Measurements from ENCODE around the gene RBP5. TPM values are rescaled to one million over a fixed set of nuclear protein-coding genes. Genes with fewer than 3 reads are reported as not detected.

Gene RBP5
- 10 to 100 TPM; 18.4 to 55.4 (median 51.4) TPM for polyA plus RNA-seq (ENCODE audit: insufficient read length in 4 of 4)

GRCh38 chr12:7128681-7129286 lies at the start of gene RBP5:
Gene RBP5 (minus strand): TSS chr12:7128889. CDS start chr12:7128775, 114 bp downstream.
- DNase-seq (ENCODE audit: low read depth in 4 of 4, low spot score in 3 of 4) = no peak

- no peak for DNase-seq (ENCODE audit: low read depth in 4 of 4, low spot score in 3 of 4)
Measured at GRCh38 chr12:7178481-7178880, 49.8 kb upstream of the RBP5 start.

GRCh38 chr12:7176595-7176994 lies 47.9 kb upstream of the RBP5 start:
- DNase-seq (ENCODE audit: low read depth in 4 of 4, low spot score in 3 of 4) = no peak

- DNase-seq (ENCODE audit: low read depth in 4 of 4, low spot score in 3 of 4) = no peak
Measured at GRCh38 chr12:7175493-7175892, 46.8 kb upstream of the RBP5 start.

- DNase-seq (ENCODE audit: low read depth in 4 of 4, low spot score in 3 of 4) = no peak
Measured at GRCh38 chr12:7171854-7172253, 43.2 kb upstream of the RBP5 start.

GRCh38 chr12:7169951-7170350 lies 41.3 kb upstream of the RBP5 start:
- no peak for DNase-seq (ENCODE audit: low read depth in 4 of 4, low spot score in 3 of 4)

GRCh38 chr12:7162691-7163114 lies 34.0 kb upstream of the RBP5 start:
- peak in 1 of 4 donors; percentile 21 for DNase-seq (ENCODE audit: low read depth in 4 of 4, low spot score in 3 of 4)

GRCh38 chr12:7161811-7162210 lies 33.1 kb upstream of the RBP5 start:
- no peak for DNase-seq (ENCODE audit: low read depth in 4 of 4, low spot score in 3 of 4)

- no peak for DNase-seq (ENCODE audit: low read depth in 4 of 4, low spot score in 3 of 4)
Measured at GRCh38 chr12:7161327-7161726, 32.6 kb upstream of the RBP5 start.

- DNase-seq (ENCODE audit: low read depth in 4 of 4, low spot score in 3 of 4) = no peak
Measured at GRCh38 chr12:7160183-7160582, 31.5 kb upstream of the RBP5 start.

- no peak for DNase-seq (ENCODE audit: low read depth in 4 of 4, low spot score in 3 of 4)
Measured at GRCh38 chr12:7158781-7159609, 30.3 kb upstream of the RBP5 start.

GRCh38 chr12:7157391-7157790 lies 28.7 kb upstream of the RBP5 start:
- no peak for DNase-seq (ENCODE audit: low read depth in 4 of 4, low spot score in 3 of 4)

GRCh38 chr12:7156259-7157197 lies 27.8 kb upstream of the RBP5 start:
- no peak for DNase-seq (ENCODE audit: low read depth in 4 of 4, low spot score in 3 of 4)

GRCh38 chr12:7155471-7156034 lies 26.9 kb upstream of the RBP5 start:
- no peak for DNase-seq (ENCODE audit: low read depth in 4 of 4, low spot score in 3 of 4)

- DNase-seq (ENCODE audit: low read depth in 4 of 4, low spot score in 3 of 4) = no peak
Measured at GRCh38 chr12:7154901-7155470, 26.3 kb upstream of the RBP5 start.

- no peak for DNase-seq (ENCODE audit: low read depth in 4 of 4, low spot score in 3 of 4)
Measured at GRCh38 chr12:7154042-7154441, 25.4 kb upstream of the RBP5 start.

GRCh38 chr12:7152818-7153217 lies 24.1 kb upstream of the RBP5 start:
- no peak for DNase-seq (ENCODE audit: low read depth in 4 of 4, low spot score in 3 of 4)

GRCh38 chr12:7151532-7151931 lies 22.8 kb upstream of the RBP5 start:
- no peak for DNase-seq (ENCODE audit: low read depth in 4 of 4, low spot score in 3 of 4)

- no peak for DNase-seq (ENCODE audit: low read depth in 4 of 4, low spot score in 3 of 4)
Measured at GRCh38 chr12:7150841-7151240, 22.2 kb upstream of the RBP5 start.

GRCh38 chr12:7150356-7150755 lies 21.7 kb upstream of the RBP5 start:
- DNase-seq (ENCODE audit: low read depth in 4 of 4, low spot score in 3 of 4) = no peak
